Gastroesophageal sphincter (tissue), 3 donors: ENCODE measurements around the gene EHBP1.

ENCODE experiments used
- CTCF ChIP-seq, 4 experiments: fragments of 200-600 bp in 2 of 4; fragments of 450-650 bp in 2 of 4; sonication (generic) in 1 of 4; IDR thresholded peaks; one replicate each; pipeline ENCODE4 v1.5.1; 2017 to 2019; ENCODE audit warnings: antibody characterized with exemption in 4 of 4, mild to moderate bottlenecking in 2 of 4, moderate library complexity in 2 of 4
- POLR2A ChIP-seq, 2 donors: fragments of 450-650 bp; IDR thresholded peaks; one replicate each; pipeline ENCODE4 v1.6.1; 2017; ENCODE audit warnings: antibody characterized with exemption in 2 of 2, mild to moderate bottlenecking in 2 of 2, moderate library complexity in 1 of 2
- POLR2AphosphoS5 ChIP-seq: sonication (generic); formaldehyde crosslinking; IDR thresholded peaks from one replicate; pipeline ENCODE4 v1.6.1; 2017; ENCODE audit warnings: antibody characterized with exemption

GRCh38 chr2:62873603-62874002 is 168.1 kb downstream of the EHBP1 start:
- TF ChIP-seq CTCF (IDR thresholded peaks at IDR 0.05): no peak
- TF ChIP-seq POLR2AphosphoS5: no peak
- TF ChIP-seq POLR2A (IDR thresholded peaks at IDR 0.05): no peak
